ENCODE measurements around the gene RAF1.

- TF ChIP-seq CTCF (IDR thresholded peaks at IDR 0.05) (no peak), POLR2A (IDR thresholded peaks at IDR 0.05) (no peak)
These were observed 78.7 kb downstream of the RAF1 start for GRCh38 chr3:12585181-12585580.
